Nephron progenitor cell (in vitro differentiated cells): Measurements from ENCODE around the gene SYTL3.
A peak's percentile ranks its signal among the peaks of the same experiment; 100 is the strongest.

Experiments used
- DNase-seq: peaks from one replicate; pipeline ENCODE4 v3.0.0; 2021
- H3K27ac Mint-ChIP-seq: 2 replicates; pipeline ENCODE4 v1.8.0; 2021; ENCODE audit warnings: mild to moderate bottlenecking, moderate library complexity, mixed read lengths
- H3K27me3 Mint-ChIP-seq: 2 replicates; pipeline ENCODE4 v1.8.0; 2021; ENCODE audit warnings: mild to moderate bottlenecking, low read depth, mixed read lengths; ENCODE audit not compliant: poor library complexity
- H3K36me3 Mint-ChIP-seq: 2 replicates; pipeline ENCODE4 v1.8.0; 2021; ENCODE audit warnings: low read depth, mixed read lengths
- H3K4me1 Mint-ChIP-seq: 2 replicates; pipeline ENCODE4 v1.8.0; 2021; ENCODE audit warnings: mixed read lengths
- H3K4me3 Mint-ChIP-seq: 2 replicates; pipeline ENCODE4 v1.8.0; 2021; ENCODE audit warnings: mild to moderate bottlenecking, moderate library complexity, mixed read lengths
- H3K9me3 Mint-ChIP-seq: 2 replicates; pipeline ENCODE4 v1.8.0; 2021; ENCODE audit warnings: mild to moderate bottlenecking, moderate library complexity, mixed read lengths
- CTCF ChIP-seq: fragments of 200-600 bp; sonication (generic); IDR thresholded peaks from 2 replicates; pipeline ENCODE4 v1.5.0; 2021; ENCODE audit warnings: antibody characterized with exemption

The SYTL3 gene

GRCh38 chr6:158622545-158623190, 27.2 kb upstream of the SYTL3 start:
- H3K36me3 Mint-ChIP-seq: peaks cover 81% of the 10 kb centered on the region
- DNase-seq: no peak
- H3K27me3 Mint-ChIP-seq: no peaks in the 10 kb centered on the region
- H3K4me1 Mint-ChIP-seq: peaks cover 39% of the 10 kb centered on the region
- TF ChIP-seq CTCF: no peak
- no peak overlapping the region for H3K27ac Mint-ChIP-seq
- H3K9me3 Mint-ChIP-seq: peaks cover 15% of the 10 kb centered on the region
- H3K4me3 Mint-ChIP-seq: no peak overlapping the region

GRCh38 chr6:158624684-158625682, 24.9 kb upstream of the SYTL3 start:
- peak overlapping the region; percentile 93 for H3K27ac Mint-ChIP-seq
- H3K4me3 Mint-ChIP-seq: no peak overlapping the region
- DNase-seq: no peak
- peaks cover 61% of the 10 kb centered on the region for H3K4me1 Mint-ChIP-seq
- no peak for TF ChIP-seq CTCF
- H3K36me3 Mint-ChIP-seq: peaks cover 70% of the 10 kb centered on the region
- H3K27me3 Mint-ChIP-seq: no peaks in the 10 kb centered on the region
- H3K9me3 Mint-ChIP-seq: no peaks in the 10 kb centered on the region

- Mint-ChIP-seq H3K9me3 (no peaks in the 10 kb centered on the region), H3K27ac (peak overlapping the region; percentile 93), H3K27me3 (no peaks in the 10 kb centered on the region), H3K4me1 (peaks cover 66% of the 10 kb centered on the region), H3K4me3 (no peak overlapping the region), H3K36me3 (peaks cover 63% of the 10 kb centered on the region)
- TF ChIP-seq CTCF: no peak
- no peak for DNase-seq
Measured at GRCh38 chr6:158625881-158626305, 24.0 kb upstream of the SYTL3 start.

GRCh38 chr6:158626360-158627167, 23.3 kb upstream of the SYTL3 start:
- H3K4me3 Mint-ChIP-seq: no peak overlapping the region
- no peak for DNase-seq
- peak overlapping the region; percentile 96 for H3K27ac Mint-ChIP-seq
- H3K36me3 Mint-ChIP-seq: peaks cover 63% of the 10 kb centered on the region
- no peaks in the 10 kb centered on the region for H3K9me3 Mint-ChIP-seq
- no peaks in the 10 kb centered on the region for H3K27me3 Mint-ChIP-seq
- H3K4me1 Mint-ChIP-seq: peaks cover 72% of the 10 kb centered on the region
- TF ChIP-seq CTCF: no peak

- H3K36me3 Mint-ChIP-seq: peaks cover 62% of the 10 kb centered on the region
- TF ChIP-seq CTCF: no peak
- no peaks in the 10 kb centered on the region for H3K9me3 Mint-ChIP-seq
- H3K27ac Mint-ChIP-seq: peak overlapping the region; percentile 96
- no peaks in the 10 kb centered on the region for H3K27me3 Mint-ChIP-seq
- peak; percentile 18 for DNase-seq
- H3K4me3 Mint-ChIP-seq: peak overlapping the region; percentile 50
- peaks cover 76% of the 10 kb centered on the region for H3K4me1 Mint-ChIP-seq
Measured at GRCh38 chr6:158627168-158627939, 22.5 kb upstream of the SYTL3 start.
